LNCaP clone FGC (cell line): Measurements from ENCODE around the gene SIAH3.

Source experiments
- DNase-seq: peaks from one replicate; pipeline ENCODE4 v3.0.0-alpha.2; 2011; ENCODE audit warnings: low read depth
- H3K4me3 ChIP-seq: 2 replicates; pipeline ENCODE4 v1.5.1; 2011; ENCODE audit warnings: mild to moderate bottlenecking, low read depth, low read length, control low read depth
- TF ChIP-seq, protein P1 (sequence below): IDR thresholded peaks from 2 replicates; pipeline ENCODE4 v1.5.1; 2012; ENCODE audit warnings: mild to moderate bottlenecking; ENCODE audit not compliant: control insufficient read depth, insufficient read depth; ENCODE audit errors: extremely low read depth

Gene SIAH3

DNA sequence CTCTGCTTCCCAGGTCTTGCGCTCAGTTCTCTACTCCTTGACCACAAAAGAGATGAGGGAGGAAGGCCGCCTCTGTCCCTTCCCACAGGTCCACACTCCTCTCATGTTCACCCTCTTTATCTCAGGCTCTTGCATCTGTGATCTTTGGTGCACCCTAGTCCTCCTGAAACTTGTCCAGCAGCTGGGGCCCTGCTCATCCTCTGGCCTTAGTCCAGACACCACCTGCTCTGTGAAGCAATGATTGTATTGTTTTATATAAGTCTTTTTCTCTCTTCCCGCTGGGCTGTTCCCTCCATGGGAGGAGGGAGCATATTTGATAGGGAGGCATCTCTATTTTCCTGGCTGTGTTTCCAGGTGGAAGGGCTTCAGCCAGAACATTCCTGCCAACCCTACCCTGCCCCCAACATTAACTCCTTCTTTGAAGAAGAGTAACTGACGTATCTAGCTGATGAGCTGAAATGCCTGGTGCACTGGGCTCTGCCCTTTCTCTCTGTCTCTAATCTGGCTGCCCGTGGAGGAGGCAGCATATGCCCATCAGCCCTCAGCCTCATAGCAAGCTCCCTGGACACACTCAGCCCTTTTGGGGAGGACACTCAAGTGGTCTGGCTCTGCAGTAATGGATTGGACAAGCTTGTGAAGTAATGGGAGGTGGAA, 38.2 kb upstream of the SIAH3 start:
- no peak for DNase-seq
- no peak overlapping the region for H3K4me3 ChIP-seq
- TF ChIP-seq, protein P1, sequence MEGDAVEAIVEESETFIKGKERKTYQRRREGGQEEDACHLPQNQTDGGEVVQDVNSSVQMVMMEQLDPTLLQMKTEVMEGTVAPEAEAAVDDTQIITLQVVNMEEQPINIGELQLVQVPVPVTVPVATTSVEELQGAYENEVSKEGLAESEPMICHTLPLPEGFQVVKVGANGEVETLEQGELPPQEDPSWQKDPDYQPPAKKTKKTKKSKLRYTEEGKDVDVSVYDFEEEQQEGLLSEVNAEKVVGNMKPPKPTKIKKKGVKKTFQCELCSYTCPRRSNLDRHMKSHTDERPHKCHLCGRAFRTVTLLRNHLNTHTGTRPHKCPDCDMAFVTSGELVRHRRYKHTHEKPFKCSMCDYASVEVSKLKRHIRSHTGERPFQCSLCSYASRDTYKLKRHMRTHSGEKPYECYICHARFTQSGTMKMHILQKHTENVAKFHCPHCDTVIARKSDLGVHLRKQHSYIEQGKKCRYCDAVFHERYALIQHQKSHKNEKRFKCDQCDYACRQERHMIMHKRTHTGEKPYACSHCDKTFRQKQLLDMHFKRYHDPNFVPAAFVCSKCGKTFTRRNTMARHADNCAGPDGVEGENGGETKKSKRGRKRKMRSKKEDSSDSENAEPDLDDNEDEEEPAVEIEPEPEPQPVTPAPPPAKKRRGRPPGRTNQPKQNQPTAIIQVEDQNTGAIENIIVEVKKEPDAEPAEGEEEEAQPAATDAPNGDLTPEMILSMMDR: no peak

DNA sequence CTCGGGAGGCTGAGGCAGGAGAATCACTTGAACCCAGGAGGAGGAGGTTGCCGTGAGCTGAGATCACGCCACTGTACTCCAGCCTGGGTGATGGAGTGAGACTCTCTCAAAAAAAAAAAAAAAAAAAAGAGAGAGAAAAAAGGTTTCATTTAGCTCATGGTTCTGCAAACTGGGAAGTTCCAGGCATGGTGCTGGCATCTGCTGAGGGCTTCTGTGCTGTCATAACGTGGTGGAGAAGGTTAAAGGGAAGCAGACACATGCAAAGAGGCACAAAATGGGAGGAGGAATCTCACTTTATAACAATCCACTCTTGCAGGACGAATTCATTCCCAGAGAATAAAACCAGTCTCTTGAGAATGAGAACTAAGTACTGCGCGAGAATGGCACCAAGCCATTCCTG, 34.9 kb upstream of the SIAH3 start:
- no peak overlapping the region for H3K4me3 ChIP-seq
- DNase-seq: no peak
- TF ChIP-seq, protein P1: no peak

DNA sequence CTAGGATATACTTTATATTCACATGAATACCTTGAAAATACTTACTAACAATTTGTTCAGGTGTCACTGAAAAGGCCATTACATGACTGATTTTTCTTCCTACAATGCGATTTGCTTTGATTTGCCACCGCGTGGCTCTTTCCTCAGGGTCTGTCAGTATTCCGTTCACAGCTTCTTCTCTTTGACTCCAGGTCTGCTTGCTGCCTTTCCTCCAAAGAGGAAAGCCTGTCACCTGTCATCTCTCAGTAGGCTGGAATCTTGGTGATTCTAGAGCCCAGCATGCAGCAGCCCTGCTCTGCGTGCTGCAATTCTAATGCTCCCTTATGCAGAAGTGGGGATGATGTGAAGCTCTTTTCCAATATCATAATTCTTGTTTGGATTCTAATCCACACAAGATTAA, 33.6 kb upstream of the SIAH3 start:
- H3K4me3 ChIP-seq: no peak overlapping the region
- TF ChIP-seq, protein P1: no peak
- no peak for DNase-seq

DNA sequence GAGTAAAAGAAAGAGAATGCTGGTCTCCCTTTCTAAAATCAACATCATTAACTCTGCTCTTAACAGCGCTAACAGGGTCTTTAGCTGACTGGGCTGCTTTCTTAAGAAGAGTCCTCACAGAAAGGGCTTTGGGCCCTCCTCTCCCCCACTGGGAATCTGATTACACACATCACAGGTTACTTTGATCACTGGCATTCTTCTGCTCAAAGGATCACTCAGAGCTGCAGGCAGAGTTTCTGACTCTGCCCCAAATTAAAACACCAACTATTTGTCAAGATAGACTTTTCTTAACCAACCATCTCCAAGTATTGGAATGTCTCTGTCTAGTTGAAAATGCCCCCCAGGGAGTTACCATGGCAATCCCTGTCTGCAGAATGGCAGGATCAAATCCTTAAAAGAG, 31.1 kb upstream of the SIAH3 start:
- no peak overlapping the region for H3K4me3 ChIP-seq
- DNase-seq: no peak
- TF ChIP-seq, protein P1: no peak

DNA sequence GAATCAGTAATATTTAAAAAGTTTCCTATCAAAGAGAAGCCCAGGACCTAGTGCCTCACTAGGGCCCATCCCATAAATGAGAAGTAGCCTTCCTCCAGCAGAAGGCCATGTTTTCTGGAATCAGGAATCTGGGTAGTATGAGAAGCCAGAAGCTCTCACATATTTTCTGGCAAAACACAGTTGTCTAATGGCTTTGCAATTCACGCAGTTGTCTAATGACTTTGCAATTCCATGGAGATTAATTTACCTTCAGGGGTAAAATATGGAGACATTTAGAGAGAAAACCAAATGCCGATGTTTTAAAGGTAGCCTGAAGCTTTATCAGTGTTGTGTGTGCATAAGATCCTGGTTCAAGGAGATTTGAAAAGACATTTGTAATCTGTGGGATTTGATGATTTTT, 29.8 kb upstream of the SIAH3 start:
- H3K4me3 ChIP-seq: no peak overlapping the region
- TF ChIP-seq, protein P1: no peak
- DNase-seq: no peak

DNA sequence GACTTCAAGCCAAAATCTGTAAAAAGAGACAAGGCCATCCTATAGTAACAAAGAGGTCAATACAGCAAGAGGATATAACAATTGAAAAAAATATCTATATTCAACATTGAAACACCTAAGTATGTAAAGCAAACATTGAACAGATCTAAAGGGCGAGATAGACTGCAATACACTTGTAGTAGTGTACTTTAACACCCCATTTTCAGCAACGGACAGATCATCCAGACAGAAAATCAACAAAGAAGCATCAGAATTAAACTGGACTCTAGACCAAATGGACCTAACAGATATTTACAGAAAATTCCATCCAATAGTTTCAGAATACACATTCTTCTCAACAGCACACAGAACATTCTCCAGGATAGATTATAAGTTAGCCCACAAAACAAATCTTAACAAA, 28.7 kb upstream of the SIAH3 start:
- DNase-seq: no peak
- no peak overlapping the region for H3K4me3 ChIP-seq
- TF ChIP-seq, protein P1: no peak

DNA sequence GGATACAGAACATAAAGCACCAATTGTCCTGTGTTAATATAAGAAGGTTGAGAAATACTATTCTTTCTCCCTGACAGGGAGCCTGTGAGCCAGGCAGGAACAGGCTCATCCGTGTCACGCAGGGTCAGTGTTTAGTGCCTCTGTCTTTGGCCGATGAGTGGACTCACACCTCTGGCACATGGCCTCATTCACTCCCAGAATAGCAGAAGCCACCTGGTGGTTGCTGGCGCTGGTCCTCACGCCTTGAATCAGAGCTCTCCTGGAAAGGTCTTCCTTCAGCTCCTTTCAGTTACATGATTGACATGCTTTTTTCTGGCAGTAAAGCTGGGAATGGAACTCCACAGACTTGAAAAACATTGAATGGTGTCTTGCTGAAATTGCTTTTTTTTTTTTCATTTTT, 28.1 kb upstream of the SIAH3 start:
- peak; percentile 59 for DNase-seq
- TF ChIP-seq, protein P1: peak; percentile 59
- H3K4me3 ChIP-seq: no peak overlapping the region
